HepG2 (cell line): Measurements from ENCODE around the gene TRAIP. TPM values are rescaled to one million over a fixed set of nuclear protein-coding genes. Genes with fewer than 3 reads are reported as not detected.

ENCODE experiments used
- ATAC-seq: fragments of 200-7000 bp; cut with Tn5 transposase; 3 replicates; pipeline ENCODE4 v1.9.1; 2020; ENCODE audit warnings: mild to moderate bottlenecking, moderate library complexity
- BruUV-seq: library from RNA; stranded (reverse); fragments of 400-500 nt; replicated peaks from 2 replicates; lab custom pipeline; 2021; lab: Mats Ljungman, UMichigan
- CTCF ChIA-PET: fragments of 300-600 bp; formaldehyde crosslinking; extraction: SDS; loops from one replicate; lab custom pipeline; 2021; ENCODE audit warnings: low total read pairs, inconsistent platforms, low intra/inter-chr PET ratio; lab: Yijun Ruan, JAX
- POLR2A ChIA-PET: fragments of 350-600 bp; sonication (Branson Sonifier 250); formaldehyde crosslinking; loops from one replicate; lab custom pipeline; 2020; ENCODE audit warnings: antibody characterized with exemption, inconsistent platforms; lab: Yijun Ruan, JAX
- DNase-seq: peaks from one replicate; pipeline ENCODE4 v3.0.0-alpha.2; 2015; ENCODE audit warnings: low spot score
- FAIRE-seq: peaks from 3 replicates; lab custom pipeline; 2011; peaks lifted over from hg19 to GRCh38; lab: Jason Lieb, UNC
- H2AFZ ChIP-seq: one replicate; pipeline ENCODE4 v1.6.1; 2011; ENCODE audit warnings: low read length, inconsistent platforms
- H3K27ac ChIP-seq: fragments of 300-600 bp; 3 replicates; pipeline ENCODE4 v1.8.0; 2011; ENCODE audit warnings: mixed run types, mild to moderate bottlenecking, mixed read lengths, low read length, inconsistent platforms; ENCODE audit not compliant: insufficient read depth; ENCODE audit errors: extremely low read length
- H3K27me3 ChIP-seq, 2 experiments: fragments of 200-600 bp in 1 of 2; 2 replicates in 1 of 2; 3 replicates in 1 of 2; pipeline versions ENCODE4 v1.6.0 to v1.8.0; 2011; ENCODE audit warnings: low read length in 2 of 2, mild to moderate bottlenecking in 2 of 2, moderate library complexity in 2 of 2, inconsistent platforms in 1 of 2; ENCODE audit not compliant: insufficient read depth in 2 of 2, control insufficient read depth in 1 of 2
- H3K36me3 ChIP-seq, 2 experiments: fragments of 200-600 bp in 1 of 2; replicated peaks in 1 of 2; 2 replicates in 1 of 2; 3 replicates in 1 of 2; pipeline versions ENCODE4 v1.5.1 to v1.8.0; 2011; ENCODE audit warnings: low read length in 2 of 2, inconsistent platforms in 1 of 2; ENCODE audit not compliant: insufficient read depth in 2 of 2, control insufficient read depth in 1 of 2
- H3K4me1 ChIP-seq: 2 replicates; pipeline ENCODE4 v1.5.1; 2012; ENCODE audit warnings: low read length, inconsistent platforms; ENCODE audit not compliant: insufficient read depth
- H3K4me2 ChIP-seq: 2 replicates; pipeline ENCODE4 v1.6.0; 2011; ENCODE audit warnings: low read depth, low read length, inconsistent platforms
- H3K4me3 ChIP-seq, 3 experiments: fragments of 200-600 bp in 1 of 3; sonication (generic), shearing (Covaris generic) in 1 of 3; replicated peaks in 1 of 3; 2 replicates each; pipeline ENCODE4 v1.5.1; 2011 to 2016; ENCODE audit warnings: low read length in 3 of 3, inconsistent platforms in 2 of 3, low read depth in 2 of 3, mild to moderate bottlenecking in 2 of 3, control low read depth in 1 of 3, mixed read lengths in 1 of 3; ENCODE audit not compliant: insufficient read depth in 1 of 3
- H3K79me2 ChIP-seq: one replicate; pipeline ENCODE4 v1.6.1; 2011; ENCODE audit warnings: low read length, inconsistent platforms; ENCODE audit not compliant: insufficient read depth
- H3K9ac ChIP-seq: 2 replicates; pipeline ENCODE4 v1.6.0; 2011; ENCODE audit warnings: mild to moderate bottlenecking, low read depth, low read length, inconsistent platforms; ENCODE audit not compliant: insufficient read depth
- H3K9me3 ChIP-seq: 2 replicates; pipeline ENCODE4 v1.5.1; 2012; ENCODE audit warnings: mild to moderate bottlenecking, low read length
- H4K20me1 ChIP-seq: 2 replicates; pipeline ENCODE4 v1.6.0; 2011; ENCODE audit warnings: inconsistent platforms, mild to moderate bottlenecking, low read length, moderate library complexity; ENCODE audit not compliant: insufficient read depth
- CENPX ChIP-seq: sonication (generic); formaldehyde crosslinking; IDR thresholded peaks from 2 replicates; pipeline ENCODE4 v1.9.0; 2021; ENCODE audit warnings: mild to moderate bottlenecking, missing genetic modification reagents, moderate library complexity
- GABPB1 ChIP-seq: IDR thresholded peaks from 2 replicates; pipeline ENCODE4 v1.6.1; 2016; ENCODE audit warnings: mild to moderate bottlenecking, missing genetic modification reagents, moderate library complexity, missing compliant biosample characterization
- GATA4 ChIP-seq: sonication (generic); IDR thresholded peaks from 2 replicates; pipeline ENCODE4 v1.6.1; 2016; ENCODE audit warnings: antibody characterized with exemption, low read depth, borderline replicate concordance
- SMAD1 ChIP-seq: sonication (generic); formaldehyde crosslinking; IDR thresholded peaks from 2 replicates; pipeline ENCODE4 v1.4.0; 2020; ENCODE audit warnings: missing genetic modification reagents, low read depth, mild to moderate bottlenecking, borderline replicate concordance
- SOX6 ChIP-seq, 2 experiments: fragments of 450-650 bp in 1 of 2; sonication (generic) in 1 of 2; formaldehyde crosslinking in 1 of 2; IDR thresholded peaks; 2 replicates each; pipeline versions ENCODE4 v1.4.0 to v1.6.1; 2017 to 2020; ENCODE audit warnings: antibody characterized with exemption in 1 of 2, mild to moderate bottlenecking in 1 of 2, missing genetic modification reagents in 1 of 2
- YEATS4 ChIP-seq: sonication (generic); formaldehyde crosslinking; IDR thresholded peaks from 2 replicates; pipeline ENCODE4 v1.4.0; 2020; ENCODE audit warnings: missing genetic modification reagents, borderline replicate concordance
- ZBTB26 ChIP-seq: IDR thresholded peaks from 2 replicates; pipeline ENCODE4 v1.6.1; 2016; ENCODE audit warnings: missing compliant biosample characterization, missing genetic modification reagents, borderline replicate concordance
- ZC3H13 ChIP-seq: sonication (generic); formaldehyde crosslinking; IDR thresholded peaks from 2 replicates; pipeline ENCODE4 v1.8.1; 2023; ENCODE audit warnings: mild to moderate bottlenecking, missing genetic modification reagents, moderate library complexity
- ZFP36 ChIP-seq: fragments of 150-350 bp; IDR thresholded peaks from 2 replicates; pipeline ENCODE4 v1.6.1; 2018; ENCODE audit warnings: borderline replicate concordance, low read length, low read depth; ENCODE audit not compliant: partially characterized antibody
- ZNF709 ChIP-seq: sonication (generic); formaldehyde crosslinking; IDR thresholded peaks from 2 replicates; pipeline ENCODE4 v1.5.0; 2020; ENCODE audit warnings: mild to moderate bottlenecking, missing genetic modification reagents
- ZNF788 ChIP-seq: sonication (generic); formaldehyde crosslinking; IDR thresholded peaks from 2 replicates; pipeline ENCODE4 v1.5.0; 2020; ENCODE audit warnings: mild to moderate bottlenecking, missing genetic modification reagents, borderline replicate concordance
- WGBS: methylation state at CpG from one replicate; pipeline ENCODE4 v1.1.6; 2017; ENCODE audit warnings: low lambda C conversion rate; 5-methylcytosine and 5-hydroxymethylcytosine counted together
- in situ Hi-C: cut with HindIII; loops from 2 replicates; pipeline ENCODE4 v1.10.0; 2017; ENCODE audit warnings: low pct_unique_long_range_greater_than_20kb; ENCODE audit not compliant: extremely low pct_ligation_motif_present
- intact Hi-C: fragments of 100-400 bp; cut with micrococcal nuclease; formaldehyde crosslinking; loops from one replicate; pipeline ENCODE4 v1.10.0; 2022; ENCODE audit not compliant: unreplicated experiment
- polyA plus RNA-seq, 8 experiments: library from polyadenylated mRNA; depleted of rRNA in 3 of 8; stranded (reverse) in 7 of 8; unstranded in 1 of 8; fragments of >200 nt; fragmentation: Illumina TruSeq in 4 of 8; extraction: Trizol in 4 of 8; gene quantifications; 2 replicates each; pipeline versions ENCODE4 v1.2.1 to v1.2.3, GENCODE V29; 2011 to 2016; ENCODE audit warnings: low read depth in 4 of 8, missing spikeins in 1 of 8, mixed read lengths in 1 of 8; ENCODE audit not compliant: insufficient read depth in 1 of 8
- total RNA-seq, 5 experiments: library from RNA; depleted of rRNA; stranded (reverse); fragments of >200 nt; fragmentation: Illumina TruSeq; extraction: Trizol; gene quantifications; 2 replicates each; pipeline ENCODE4 v1.2.3, GENCODE V29; 2016; ENCODE audit warnings: low read depth in 1 of 5
- TF ChIP-seq, protein P1 (sequence below): sonication (generic); formaldehyde crosslinking; conservative IDR thresholded peaks from 2 replicates; pipeline ENCODE4 v1.5.0; 2020; ENCODE audit warnings: missing genetic modification reagents
- TF ChIP-seq, protein P2 (sequence below): IDR thresholded peaks from 2 replicates; pipeline ENCODE4 v1.6.1; 2016; ENCODE audit warnings: missing compliant biosample characterization, missing genetic modification reagents, borderline replicate concordance

The TRAIP gene
- total and polyA plus RNA-seq, 2 of the 13 experiments (the other 11 are each of a cell fraction or from before 2014, with no cell fraction given): 13.9 to 23.9 TPM

- no peak for DNase-seq
- 9% methylated on average over 13 of the region's 50 CpGs for WGBS
- peaks cover 41% of the 10 kb centered on the region for H3K79me2 ChIP-seq
- POLR2A ChIA-PET: interaction anchor here (0.6 to 1.8 kb wide), 18 partner anchors 9 to 447 kb away, joined by 3 to 22 read pairs (median 3); partner anchors contain the start of genes CDHR4, INKA1, MON1A and UBA7
- in situ Hi-C loops (no loop called here), intact Hi-C loops (loop anchor here (5.0 kb wide), 1 partner anchor 53 kb away; no protein-coding TSS in a partner anchor)
- no peaks in the 10 kb centered on the region; a peak in 1 of 5 replicates for H3K27me3 ChIP-seq
- H3K9ac ChIP-seq: peak overlapping the region; percentile 96
- no peak overlapping the region for H2AFZ ChIP-seq
- H3K4me1 ChIP-seq: peaks cover 58% of the 10 kb centered on the region
- ATAC-seq: peak; percentile 62
- peaks cover 0 to 3% of the 10 kb centered on the region in 2 experiments; a peak in 2 of 5 replicates for H3K36me3 ChIP-seq
- CTCF ChIA-PET: no interaction called here
- peak overlapping the region; percentile 88 for H3K4me2 ChIP-seq
- H3K9me3 ChIP-seq: no peaks in the 10 kb centered on the region
- BruUV-seq: no TSS peak
- H3K4me3 ChIP-seq: peak overlapping the region; percentile 81 to 93 (median 84)
- peak overlapping the region; percentile 65 for H3K27ac ChIP-seq
- FAIRE-seq: no peak
- H4K20me1 ChIP-seq: 0 out of 2 replicates have a peak, but pooled peaks cover 3% of the 10 kb centered on the region
- TF ChIP-seq, protein P1, sequence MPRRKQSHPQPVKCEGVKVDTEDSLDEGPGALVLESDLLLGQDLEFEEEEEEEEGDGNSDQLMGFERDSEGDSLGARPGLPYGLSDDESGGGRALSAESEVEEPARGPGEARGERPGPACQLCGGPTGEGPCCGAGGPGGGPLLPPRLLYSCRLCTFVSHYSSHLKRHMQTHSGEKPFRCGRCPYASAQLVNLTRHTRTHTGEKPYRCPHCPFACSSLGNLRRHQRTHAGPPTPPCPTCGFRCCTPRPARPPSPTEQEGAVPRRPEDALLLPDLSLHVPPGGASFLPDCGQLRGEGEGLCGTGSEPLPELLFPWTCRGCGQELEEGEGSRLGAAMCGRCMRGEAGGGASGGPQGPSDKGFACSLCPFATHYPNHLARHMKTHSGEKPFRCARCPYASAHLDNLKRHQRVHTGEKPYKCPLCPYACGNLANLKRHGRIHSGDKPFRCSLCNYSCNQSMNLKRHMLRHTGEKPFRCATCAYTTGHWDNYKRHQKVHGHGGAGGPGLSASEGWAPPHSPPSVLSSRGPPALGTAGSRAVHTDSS (CRISPR knock-in tag): no peak
- TF ChIP-seq ZNF709 (CRISPR knock-in tag) (no peak), ZNF788 (CRISPR knock-in tag) (peak; percentile 24; the same call in 1 of the 2 replicates), SMAD1 (CRISPR knock-in tag) (no peak), ZFP36 (no peak), ZBTB26 (CRISPR knock-in tag) (no peak), CENPX (CRISPR knock-in tag) (no peak), SOX6 (IDR thresholded peaks at IDR 0.05) (no peak), SOX6 (CRISPR knock-in tag; IDR thresholded peaks at IDR 0.05) (no peak), GABPB1 (CRISPR knock-in tag) (no peak), GATA4 (no peak), ZC3H13 (CRISPR knock-in tag) (no peak; the same call in 1 of the 2 replicates), YEATS4 (CRISPR knock-in tag) (no peak; the same call in 1 of the 2 replicates)
- TF ChIP-seq, protein P2, sequence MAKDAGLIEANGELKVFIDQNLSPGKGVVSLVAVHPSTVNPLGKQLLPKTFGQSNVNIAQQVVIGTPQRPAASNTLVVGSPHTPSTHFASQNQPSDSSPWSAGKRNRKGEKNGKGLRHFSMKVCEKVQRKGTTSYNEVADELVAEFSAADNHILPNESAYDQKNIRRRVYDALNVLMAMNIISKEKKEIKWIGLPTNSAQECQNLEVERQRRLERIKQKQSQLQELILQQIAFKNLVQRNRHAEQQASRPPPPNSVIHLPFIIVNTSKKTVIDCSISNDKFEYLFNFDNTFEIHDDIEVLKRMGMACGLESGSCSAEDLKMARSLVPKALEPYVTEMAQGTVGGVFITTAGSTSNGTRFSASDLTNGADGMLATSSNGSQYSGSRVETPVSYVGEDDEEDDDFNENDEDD (CRISPR knock-in tag): no peak
Observed at GRCh38 chr3:49785565-49786356, 70.6 kb downstream of the TRAIP start.
